Effector memory CD8-positive, alpha-beta T cell (primary cell): ENCODE measurements around the gene ZNF107.
"Not testable (repeated sequence)": the region's sequence is repeated elsewhere in the genome, so short reads cannot be mapped to it uniquely, and the experiment has no call there.

Experiments used
- ATAC-seq: fragments of 150-1000 bp; cut with Tn5 transposase; replicated peaks from 2 replicates; pipeline ENCODE4 v1.10.0; 2021; ENCODE audit warnings: mild to moderate bottlenecking, moderate library complexity
- DNase-seq, 3 experiments: peaks; one replicate each; pipeline ENCODE4 v3.0.0; 2021
- H3K27ac Mint-ChIP-seq, 2 donors: one replicate each; pipeline ENCODE4 v1.8.0; 2022; ENCODE audit warnings: mild to moderate bottlenecking in 2 of 2, mixed read lengths in 2 of 2, moderate library complexity in 2 of 2
- H3K27me3 Mint-ChIP-seq, 2 donors: one replicate each; pipeline ENCODE4 v1.8.0; 2022; ENCODE audit warnings: mixed read lengths in 2 of 2
- H3K36me3 Mint-ChIP-seq: one replicate; pipeline ENCODE4 v1.8.0; 2022; ENCODE audit warnings: mild to moderate bottlenecking, moderate library complexity, mixed read lengths; ENCODE audit not compliant: insufficient read depth
- H3K4me1 Mint-ChIP-seq, 2 donors: one replicate each; pipeline ENCODE4 v1.8.0; 2022; ENCODE audit warnings: low read depth in 2 of 2, mixed read lengths in 2 of 2
- H3K4me3 Mint-ChIP-seq, 2 donors: one replicate each; pipeline ENCODE4 v1.8.0; 2022; ENCODE audit warnings: mild to moderate bottlenecking in 2 of 2, mixed read lengths in 2 of 2, moderate library complexity in 2 of 2
- H3K9me3 Mint-ChIP-seq, 2 donors: one replicate each; pipeline ENCODE4 v1.8.0; 2022; ENCODE audit warnings: mixed read lengths in 2 of 2

ZNF107 gene

DNA sequence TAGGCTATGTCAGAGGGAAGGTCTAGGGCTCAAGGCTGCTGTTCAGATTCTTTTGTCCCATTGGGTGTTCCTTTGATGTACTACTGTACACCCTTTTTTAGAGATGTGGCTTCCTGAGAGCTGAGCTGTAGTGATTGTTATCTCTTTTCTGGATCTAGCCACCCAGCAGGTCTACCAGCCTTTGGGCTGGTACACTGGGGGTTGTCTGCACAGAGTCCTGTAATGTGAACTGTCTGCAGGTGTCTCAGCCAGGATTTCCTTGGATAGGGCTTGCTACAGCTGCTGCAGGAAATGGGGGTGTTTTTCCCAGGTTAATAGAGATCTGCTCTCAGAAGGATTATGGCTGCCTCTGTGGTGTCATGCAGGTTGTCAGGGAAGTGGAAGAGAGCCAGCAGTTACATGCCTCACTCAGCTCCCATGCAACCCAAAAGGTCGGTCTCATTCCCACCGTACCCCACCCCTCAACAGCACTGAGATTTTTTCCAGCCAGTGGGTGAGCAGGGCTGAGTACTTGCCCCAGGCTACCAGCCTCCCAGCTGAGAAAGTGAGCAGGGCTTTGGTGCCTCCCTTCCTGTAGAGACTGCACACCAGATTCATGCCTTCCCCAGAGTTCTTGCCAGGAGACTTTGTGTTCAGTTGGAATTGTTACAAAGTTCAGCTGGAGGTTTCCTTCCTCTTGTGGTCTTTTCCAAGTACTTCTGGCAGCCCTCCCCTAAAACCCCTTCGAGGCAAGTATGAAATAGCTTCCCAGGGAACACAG lies 63.3 kb downstream of the ZNF107 start:
- Mint-ChIP-seq H3K4me3 (no peak overlapping the region), H3K27me3 (peaks cover 0 to 6% of the 10 kb centered on the region in 2 donors), H3K4me1 (no peaks in the 10 kb centered on the region), H3K9me3 (peaks cover 3 to 38% of the 10 kb centered on the region in 2 donors), H3K27ac (no peak overlapping the region), H3K36me3 (no peaks in the 10 kb centered on the region)
- DNase-seq: no peak
- no peak for ATAC-seq

DNA sequence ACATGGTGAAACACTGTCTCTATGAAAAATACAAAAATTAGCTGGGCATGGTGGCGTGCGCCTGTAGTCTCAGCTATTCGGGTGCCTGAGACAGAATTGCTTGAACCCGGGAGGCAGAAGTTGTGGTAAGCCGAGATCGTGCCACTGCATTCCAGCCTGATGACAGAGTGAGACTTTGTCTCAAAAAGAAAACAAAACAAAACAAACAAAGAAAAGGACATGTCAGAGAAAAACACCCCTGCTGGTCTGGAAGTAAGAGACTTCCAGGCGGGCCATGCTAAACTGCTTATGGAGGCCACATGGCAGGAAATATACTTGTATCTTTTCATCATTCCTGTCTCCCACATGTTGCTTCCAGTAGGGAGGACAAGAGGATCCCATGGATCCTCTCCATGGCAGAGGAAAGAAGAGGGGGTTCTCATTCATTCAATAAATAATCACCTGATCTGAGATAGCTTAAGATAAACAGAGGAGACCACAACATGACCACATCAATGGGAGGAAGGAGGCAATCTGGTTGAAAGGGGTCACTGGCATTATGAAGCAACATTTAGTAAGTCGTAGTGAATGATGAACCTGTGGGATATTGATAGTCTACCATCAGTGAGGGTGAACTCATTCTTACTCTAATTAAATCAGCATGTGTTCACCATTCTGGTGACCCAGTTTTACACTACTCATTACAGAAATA lies 67.8 kb downstream of the ZNF107 start:
- H3K4me3 Mint-ChIP-seq: no peak overlapping the region
- no peak for ATAC-seq

DNA sequence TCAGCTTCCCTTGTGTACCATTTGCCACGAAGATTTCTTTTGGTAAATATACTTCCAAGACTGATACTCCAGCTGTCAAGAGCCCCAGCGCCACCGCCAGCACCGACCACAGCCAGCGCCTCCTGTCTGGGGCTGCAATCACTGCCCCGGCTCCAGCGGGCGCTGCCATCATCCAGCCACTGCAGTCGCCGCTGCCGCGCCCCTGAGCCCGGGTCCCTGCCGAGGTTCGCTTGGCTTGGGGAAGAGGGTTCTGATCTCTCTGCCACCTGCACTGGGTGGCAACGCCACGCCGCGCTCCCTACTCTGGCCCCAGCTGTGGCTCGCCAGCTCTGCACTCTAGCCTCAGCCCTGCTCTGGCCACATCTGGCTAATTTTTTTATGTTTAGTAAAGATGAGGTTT lies 70.6 kb downstream of the ZNF107 start:
- no peak for DNase-seq
- ATAC-seq: no peak
- Mint-ChIP-seq H3K27me3 (no peaks in the 10 kb centered on the region), H3K36me3 (no peaks in the 10 kb centered on the region), H3K27ac (no peak overlapping the region), H3K4me1 (no peaks in the 10 kb centered on the region), H3K9me3 (no peaks in the 10 kb centered on the region), H3K4me3 (no peak overlapping the region)

More for the DNA sequence above, 67.8 kb downstream of the ZNF107 start:
- no peaks in the 10 kb centered on the region for H3K36me3 Mint-ChIP-seq
- H3K4me1 Mint-ChIP-seq: no peaks in the 10 kb centered on the region
- H3K9me3 Mint-ChIP-seq: peaks cover 0 to 4% of the 10 kb centered on the region in 2 donors
- DNase-seq: no peak
- H3K27ac Mint-ChIP-seq: no peak overlapping the region
- no peaks in the 10 kb centered on the region for H3K27me3 Mint-ChIP-seq

DNA sequence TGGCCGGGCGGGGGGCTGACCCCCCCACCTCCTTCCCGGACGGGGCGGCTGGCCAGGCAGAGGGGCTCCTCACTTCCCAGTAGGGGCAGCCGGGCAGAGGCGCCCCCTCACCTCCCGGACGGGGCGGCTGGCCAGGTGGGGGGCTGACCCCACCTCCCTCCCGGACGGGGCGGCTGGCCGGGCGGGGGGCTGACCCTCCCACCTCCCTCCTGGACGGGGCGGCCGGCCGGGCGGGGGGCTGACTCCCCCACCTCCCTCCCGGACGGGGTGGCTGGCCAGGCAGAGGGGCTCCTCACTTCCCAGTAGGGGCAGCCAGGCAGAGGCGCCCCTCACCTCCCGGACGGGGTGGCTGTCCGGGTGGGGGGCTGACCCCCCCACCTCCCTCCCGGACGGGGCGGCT lies 72.5 kb downstream of the ZNF107 start:
- ATAC-seq: not testable (repeated sequence)

DNA sequence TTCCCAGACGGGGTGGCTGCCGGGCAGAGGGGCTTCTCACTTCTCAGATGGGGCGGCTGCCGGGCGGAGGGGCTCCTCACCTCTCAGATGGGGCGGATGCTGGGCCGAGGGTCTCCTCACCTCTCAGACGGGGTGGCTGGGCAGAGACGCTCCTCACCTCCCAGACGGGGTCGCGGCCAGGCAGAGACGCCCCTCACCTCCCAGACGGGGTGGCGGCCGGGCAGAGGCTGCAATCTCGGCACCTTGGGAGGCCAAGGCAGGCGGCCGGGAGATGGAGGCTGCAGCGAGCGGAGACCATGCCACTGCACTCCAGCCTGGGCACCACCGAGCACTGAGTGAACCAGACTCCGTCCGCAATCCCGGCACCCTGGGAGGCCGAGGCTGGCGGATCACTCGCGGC lies 73.0 kb downstream of the ZNF107 start:
- DNase-seq, H3K9me3 Mint-ChIP-seq, H3K4me3 Mint-ChIP-seq, ATAC-seq, H3K27ac Mint-ChIP-seq, H3K4me1 Mint-ChIP-seq, H3K27me3 Mint-ChIP-seq, H3K36me3 Mint-ChIP-seq: not testable (repeated sequence)

More for the DNA sequence above, 72.5 kb downstream of the ZNF107 start:
- not testable (repeated sequence) for H3K27me3 Mint-ChIP-seq, H3K4me1 Mint-ChIP-seq, DNase-seq, H3K36me3 Mint-ChIP-seq, H3K4me3 Mint-ChIP-seq, H3K9me3 Mint-ChIP-seq, H3K27ac Mint-ChIP-seq

DNA sequence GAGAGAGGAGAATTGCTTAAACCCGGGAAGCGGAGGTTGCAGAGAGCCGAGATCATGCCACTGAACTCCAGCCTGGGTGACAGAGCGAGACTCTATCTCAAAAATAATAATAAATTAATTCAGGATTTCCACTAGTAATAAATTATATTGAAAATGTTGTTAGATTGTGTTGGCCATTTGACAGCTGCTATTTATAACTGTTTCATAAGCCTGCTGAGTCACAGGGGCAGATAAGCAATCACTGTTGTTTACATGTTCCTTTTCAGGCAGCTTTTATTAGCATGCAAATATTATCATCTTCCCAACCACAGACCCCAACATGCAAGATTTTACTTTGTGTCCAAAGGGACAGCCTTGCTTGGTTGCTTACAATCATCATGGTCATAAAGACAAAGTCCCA lies 78.7 kb downstream of the ZNF107 start:
- ATAC-seq (no peak), DNase-seq (no peak)
- Mint-ChIP-seq H3K36me3 (no peaks in the 10 kb centered on the region), H3K27me3 (no peaks in the 10 kb centered on the region), H3K4me3 (no peak overlapping the region), H3K27ac (no peak overlapping the region), H3K4me1 (no peaks in the 10 kb centered on the region), H3K9me3 (no peaks in the 10 kb centered on the region)

DNA sequence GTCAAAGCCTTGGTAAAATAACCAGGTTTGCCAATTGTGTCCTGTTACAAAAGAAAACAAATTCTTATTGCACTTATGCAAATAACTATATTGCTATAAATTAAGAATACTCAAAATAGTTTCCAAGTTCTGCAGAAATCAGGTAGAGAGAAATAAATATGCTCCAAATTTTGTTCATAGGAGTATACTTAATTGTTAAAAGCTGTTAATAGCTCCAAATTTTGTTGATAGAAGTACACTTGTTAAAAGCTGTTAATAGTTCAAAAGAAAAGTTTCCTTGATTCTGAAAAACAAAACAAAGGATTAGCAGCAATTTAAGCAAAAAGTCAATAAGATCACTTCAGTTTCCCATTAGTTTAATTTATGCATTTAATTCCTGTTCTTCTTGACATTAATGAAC lies 81.9 kb downstream of the ZNF107 start:
- Mint-ChIP-seq H3K27ac (no peak overlapping the region), H3K9me3 (no peaks in the 10 kb centered on the region), H3K27me3 (no peaks in the 10 kb centered on the region), H3K4me3 (no peak overlapping the region), H3K4me1 (no peaks in the 10 kb centered on the region), H3K36me3 (no peaks in the 10 kb centered on the region)
- no peak for DNase-seq
- ATAC-seq: no peak

DNA sequence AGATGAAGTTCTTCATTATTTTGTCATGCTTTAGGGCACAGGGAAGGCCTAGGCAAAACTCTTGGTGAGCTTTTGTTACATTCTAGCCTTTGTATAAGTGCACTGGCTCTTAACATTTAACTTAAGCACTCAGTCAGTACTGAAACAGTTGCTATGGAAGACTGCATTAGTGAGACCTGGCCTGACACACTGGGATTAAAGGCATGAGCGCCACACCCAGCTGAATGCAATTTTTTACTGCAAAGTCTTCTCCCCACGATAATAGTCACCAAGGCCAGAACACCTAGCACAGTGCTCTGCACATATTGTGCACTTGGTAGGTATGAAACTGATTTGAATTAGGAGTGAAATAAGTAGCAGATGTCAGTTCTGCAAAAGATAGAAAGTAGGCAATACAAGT lies 87.1 kb downstream of the ZNF107 start:
- H3K27ac Mint-ChIP-seq: no peak overlapping the region
- H3K4me3 Mint-ChIP-seq: no peak overlapping the region
- no peaks in the 10 kb centered on the region for H3K36me3 Mint-ChIP-seq
- no peak for DNase-seq
- H3K9me3 Mint-ChIP-seq: no peaks in the 10 kb centered on the region
- no peaks in the 10 kb centered on the region for H3K4me1 Mint-ChIP-seq
- H3K27me3 Mint-ChIP-seq: no peaks in the 10 kb centered on the region
- ATAC-seq: no peak

DNA sequence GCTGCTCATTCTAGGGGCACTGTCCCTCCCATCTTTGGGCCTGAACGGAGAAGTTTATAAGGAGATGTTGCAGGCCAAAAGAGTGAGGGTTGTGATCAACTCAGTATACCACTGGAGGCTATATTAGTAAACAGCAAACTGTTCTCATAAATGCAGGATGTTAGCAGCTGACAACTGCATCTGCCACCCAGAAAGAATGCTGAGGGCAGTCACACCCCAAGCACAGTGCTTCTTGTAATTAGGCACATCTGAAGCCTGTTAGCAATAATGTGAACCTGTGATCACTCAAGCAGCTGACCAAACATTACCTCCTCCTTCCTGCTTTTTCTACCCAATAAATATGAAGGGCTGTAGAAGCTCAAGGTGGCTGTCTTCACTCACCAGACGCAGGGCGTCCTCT lies 89.9 kb downstream of the ZNF107 start:
- H3K27ac Mint-ChIP-seq: no peak overlapping the region
- DNase-seq (no peak), ATAC-seq (no peak)
- H3K9me3 Mint-ChIP-seq: no peaks in the 10 kb centered on the region
- no peak overlapping the region for H3K4me3 Mint-ChIP-seq
- no peaks in the 10 kb centered on the region for H3K36me3 Mint-ChIP-seq
- no peaks in the 10 kb centered on the region for H3K27me3 Mint-ChIP-seq
- H3K4me1 Mint-ChIP-seq: no peaks in the 10 kb centered on the region

DNA sequence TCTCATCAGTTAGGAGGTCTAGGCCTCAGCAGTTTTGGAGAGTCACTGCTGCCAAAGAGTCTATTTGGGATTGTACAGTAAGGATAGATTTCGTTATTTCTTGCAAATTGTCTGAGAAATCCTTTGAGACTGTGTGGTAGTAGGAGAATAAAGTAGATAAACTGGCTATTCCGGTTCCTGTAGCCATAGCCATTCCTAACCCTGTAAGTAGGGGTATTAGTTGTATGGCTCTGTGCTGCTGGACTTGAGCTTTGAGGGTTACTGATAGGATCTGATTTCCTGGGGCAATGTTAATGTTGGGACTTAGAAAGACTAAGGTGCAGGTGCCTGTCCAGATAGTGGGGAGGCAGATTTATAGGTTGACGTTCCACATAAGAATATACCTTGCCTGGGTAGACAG lies 92.2 kb downstream of the ZNF107 start:
- no peaks in the 10 kb centered on the region for H3K9me3 Mint-ChIP-seq
- H3K27me3 Mint-ChIP-seq: no peaks in the 10 kb centered on the region
- no peak for DNase-seq
- no peak overlapping the region for H3K4me3 Mint-ChIP-seq
- H3K27ac Mint-ChIP-seq: no peak overlapping the region
- no peak for ATAC-seq
- no peaks in the 10 kb centered on the region for H3K4me1 Mint-ChIP-seq
- H3K36me3 Mint-ChIP-seq: no peaks in the 10 kb centered on the region
